ENCODE results near the gene SENP5.

SENP5 gene

GRCh38 chr3:196969660-196970546, 102.2 kb downstream of the SENP5 start:
- peak; percentile 75 for DNase-seq

GRCh38 chr3:196970547-196971093, 102.9 kb downstream of the SENP5 start:
- DNase-seq, result no peak

- DNase-seq, result no peak
Observed at GRCh38 chr3:196971094-196971698, 103.5 kb downstream of the SENP5 start.

GRCh38 chr3:196974661-196975060, 106.9 kb downstream of the SENP5 start:
- DNase-seq, result no peak

GRCh38 chr3:196975349-196975748, 107.6 kb downstream of the SENP5 start:
- DNase-seq, result no peak

DNA sequence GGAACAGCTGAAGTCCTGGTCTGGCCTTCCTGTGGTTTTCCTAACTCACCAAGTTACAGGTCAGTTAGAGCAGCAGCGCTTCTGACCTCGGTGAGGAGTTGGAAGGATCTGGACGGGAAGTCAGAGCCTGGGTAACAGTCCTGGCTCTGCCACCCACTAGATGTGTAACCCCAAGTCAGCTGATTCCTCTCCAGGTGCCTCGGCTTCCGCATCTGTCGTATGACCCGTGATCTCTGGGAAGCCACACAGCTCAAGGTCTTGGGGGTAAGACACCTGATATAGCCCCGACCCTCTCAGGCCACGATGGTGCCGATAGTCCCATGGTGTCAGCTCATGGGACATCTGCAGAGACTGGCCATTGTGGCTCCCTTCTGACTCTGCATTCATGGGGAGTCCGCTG, 109.2 kb downstream of the SENP5 start:
- DNase-seq, result no peak

DNA sequence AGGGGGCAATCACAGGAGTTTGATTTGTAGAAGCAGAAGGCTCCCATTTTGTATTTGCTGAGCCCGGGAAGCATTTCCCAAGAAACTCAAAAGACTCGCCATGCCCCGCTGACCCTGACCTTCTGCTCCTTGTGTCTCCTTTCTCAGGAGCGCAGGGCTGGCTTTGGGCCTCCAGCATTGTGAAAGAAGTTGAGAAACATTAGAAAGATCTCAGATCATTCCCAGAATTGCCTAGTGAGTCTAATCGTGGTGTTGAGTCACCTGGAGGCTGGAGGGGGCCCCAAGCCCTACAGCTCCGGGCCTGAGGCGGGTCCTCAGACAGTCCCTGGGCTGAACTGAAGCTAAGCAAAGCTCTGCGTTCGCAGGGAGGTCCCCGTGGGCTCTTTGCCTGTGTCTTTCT, 111.8 kb downstream of the SENP5 start:
- DNase-seq, result no peak

- no peak for DNase-seq
Observed at GRCh38 chr3:196981657-196982056, 113.9 kb downstream of the SENP5 start.

DNA sequence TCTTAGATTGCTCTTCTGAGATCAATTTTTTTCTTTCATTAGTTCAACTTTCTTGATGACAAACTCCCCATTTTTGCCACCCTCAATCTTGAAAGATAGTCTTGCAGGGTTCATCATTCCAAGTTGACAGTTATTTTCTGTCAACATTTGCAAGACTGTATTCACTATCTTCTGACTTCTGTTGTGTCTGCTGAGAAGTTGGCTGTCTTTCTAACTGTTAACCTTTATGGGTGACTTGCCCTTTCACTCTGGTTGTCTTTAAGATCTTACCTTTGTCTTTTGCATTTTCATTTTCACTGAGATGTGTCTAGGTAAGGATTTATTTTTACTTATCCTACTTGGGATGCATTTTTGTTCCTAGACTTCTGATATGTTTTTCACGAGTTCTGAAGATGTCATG, 115.5 kb downstream of the SENP5 start:
- DNase-seq, result no peak
